ENCODE results near the gene KIF16B. TPM values are rescaled to one million over a fixed set of nuclear protein-coding genes. Genes with fewer than 3 reads are reported as not detected.

Gene KIF16B
- total RNA-seq, 1 donor from 2014 or later: 27.0 TPM

- Mint-ChIP-seq H3K9me3 (ENCODE audit: unreplicated experiment) (peaks cover 2% of the 10 kb centered on the region), H3K4me3 (ENCODE audit: unreplicated experiment) (no peak overlapping the region), H3K4me1 (ENCODE audit: low read depth, unreplicated experiment) (peaks cover 2% of the 10 kb centered on the region), H3K27ac (ENCODE audit: unreplicated experiment) (no peak overlapping the region), H3K27me3 (ENCODE audit: unreplicated experiment) (no peaks in the 10 kb centered on the region), H3K36me3 (ENCODE audit: unreplicated experiment) (no peaks in the 10 kb centered on the region)
- TF ChIP-seq, protein P1, sequence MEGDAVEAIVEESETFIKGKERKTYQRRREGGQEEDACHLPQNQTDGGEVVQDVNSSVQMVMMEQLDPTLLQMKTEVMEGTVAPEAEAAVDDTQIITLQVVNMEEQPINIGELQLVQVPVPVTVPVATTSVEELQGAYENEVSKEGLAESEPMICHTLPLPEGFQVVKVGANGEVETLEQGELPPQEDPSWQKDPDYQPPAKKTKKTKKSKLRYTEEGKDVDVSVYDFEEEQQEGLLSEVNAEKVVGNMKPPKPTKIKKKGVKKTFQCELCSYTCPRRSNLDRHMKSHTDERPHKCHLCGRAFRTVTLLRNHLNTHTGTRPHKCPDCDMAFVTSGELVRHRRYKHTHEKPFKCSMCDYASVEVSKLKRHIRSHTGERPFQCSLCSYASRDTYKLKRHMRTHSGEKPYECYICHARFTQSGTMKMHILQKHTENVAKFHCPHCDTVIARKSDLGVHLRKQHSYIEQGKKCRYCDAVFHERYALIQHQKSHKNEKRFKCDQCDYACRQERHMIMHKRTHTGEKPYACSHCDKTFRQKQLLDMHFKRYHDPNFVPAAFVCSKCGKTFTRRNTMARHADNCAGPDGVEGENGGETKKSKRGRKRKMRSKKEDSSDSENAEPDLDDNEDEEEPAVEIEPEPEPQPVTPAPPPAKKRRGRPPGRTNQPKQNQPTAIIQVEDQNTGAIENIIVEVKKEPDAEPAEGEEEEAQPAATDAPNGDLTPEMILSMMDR (IDR thresholded peaks at IDR 0.05; ENCODE audit: partially characterized antibody, unreplicated experiment): no peak
- DNase-seq: no peak
These were observed 350.3 kb downstream of the KIF16B start for GRCh38 chr20:16222859-16223411.

Other genes starting within 250 kb of the KIF16B start
- gene SNRPB2, start 156.6 kb upstream of the KIF16B start, total RNA-seq (ENCODE audit: unreplicated experiment): 81.3 TPM
- gene OTOR, start 174.9 kb upstream of the KIF16B start, total RNA-seq (ENCODE audit: unreplicated experiment): not detected